OCI-LY7 (cell line): ENCODE data around the gene RNF217. TPM values are rescaled to one million over a fixed set of nuclear protein-coding genes. Genes with fewer than 3 reads are reported as not detected.

Experiments used
- BruUV-seq: library from RNA; stranded (reverse); fragments of 400-500 nt; replicated peaks from 2 replicates; lab custom pipeline; 2021; lab: Mats Ljungman, UMichigan
- CTCF ChIA-PET: fragments of 300-600 bp; sonication (Branson Sonifier 250); formaldehyde crosslinking; loops from one replicate; lab custom pipeline; 2022; ENCODE audit warnings: antibody characterized with exemption; ENCODE audit not compliant: unreplicated experiment; lab: Charles Lee
- POLR2A ChIA-PET: fragments of 300-600 bp; sonication (Branson Sonifier 250); formaldehyde crosslinking; loops from one replicate; lab custom pipeline; 2022; ENCODE audit warnings: antibody characterized with exemption; lab: Charles Lee
- DNase-seq: peaks from one replicate; pipeline ENCODE4 v3.0.0-alpha.2; 2015; ENCODE audit warnings: low spot score
- H2AFZ ChIP-seq: fragments of 200-600 bp; sonication (generic), shearing (Covaris generic); 2 replicates; pipeline ENCODE4 v1.6.1; 2014; ENCODE audit warnings: mild to moderate bottlenecking, antibody characterized with exemption, low read length, moderate library complexity
- H3K27ac ChIP-seq: fragments of 200-600 bp; sonication (generic); 2 replicates; pipeline ENCODE4 v1.5.1; 2014; ENCODE audit warnings: mixed run types, low read depth, mild to moderate bottlenecking, moderate library complexity, low read length, inconsistent platforms; ENCODE audit not compliant: poor library complexity, severe bottlenecking
- H3K36me3 ChIP-seq: fragments of 200-600 bp; sonication (generic); 2 replicates; pipeline ENCODE4 v1.6.1; 2014; ENCODE audit warnings: mild to moderate bottlenecking, antibody characterized with exemption, low read length, moderate library complexity, mixed read lengths; ENCODE audit not compliant: insufficient read depth
- H3K4me1 ChIP-seq: fragments of 200-600 bp; sonication (generic); 2 replicates; pipeline ENCODE4 v1.5.1; 2014; ENCODE audit warnings: mild to moderate bottlenecking, low read length; ENCODE audit not compliant: insufficient read depth, poor library complexity, severe bottlenecking
- H3K4me2 ChIP-seq: fragments of 200-600 bp; sonication (generic); 2 replicates; pipeline ENCODE4 v1.6.1; 2014; ENCODE audit warnings: mild to moderate bottlenecking, low read length
- H3K4me3 ChIP-seq: fragments of 200-600 bp; sonication (generic); 2 replicates; pipeline ENCODE4 v1.5.1; 2014; ENCODE audit warnings: mild to moderate bottlenecking, low read depth, low read length; ENCODE audit not compliant: poor library complexity, severe bottlenecking
- H3K79me2 ChIP-seq: fragments of 200-600 bp; sonication (generic); 2 replicates; pipeline ENCODE4 v1.6.1; 2016; ENCODE audit warnings: low read depth, mild to moderate bottlenecking, low read length, moderate library complexity, mixed read lengths; ENCODE audit not compliant: insufficient read depth
- H3K9me2 ChIP-seq: fragments of 200-600 bp; sonication (generic); 2 replicates; pipeline ENCODE4 v1.6.1; 2016; ENCODE audit warnings: mild to moderate bottlenecking, low read length, mixed read lengths; ENCODE audit not compliant: insufficient read depth
- H3K9me3 ChIP-seq: fragments of 200-600 bp; sonication (generic); 2 replicates; pipeline ENCODE4 v1.6.1; 2014; ENCODE audit warnings: mild to moderate bottlenecking, mixed run types, low read length, mixed read lengths
- H4K20me1 ChIP-seq: fragments of 200-600 bp; sonication (generic); 2 replicates; pipeline ENCODE4 v1.6.1; 2014; ENCODE audit warnings: mild to moderate bottlenecking, antibody characterized with exemption, low read length, moderate library complexity, mixed read lengths; ENCODE audit not compliant: insufficient read depth
- EZH2phosphoT487 ChIP-seq: fragments of 200-600 bp; sonication (generic); IDR thresholded peaks from 2 replicates; pipeline ENCODE4 v1.6.1; 2018; ENCODE audit warnings: low read depth, borderline replicate concordance, mild to moderate bottlenecking, mixed run types, antibody characterized with exemption, low read length, moderate library complexity, mixed read lengths
- intact Hi-C: fragments of 100-400 bp; cut with micrococcal nuclease; formaldehyde crosslinking; loops from one replicate; pipeline ENCODE4 v1.10.0; 2022; ENCODE audit not compliant: unreplicated experiment
- total RNA-seq, 2 experiments: library from RNA; depleted of rRNA in 1 of 2; stranded (reverse); fragments of >200 nt in 1 of 2; shearing (Covaris generic) in 1 of 2; gene quantifications; 2 replicates each; pipeline ENCODE4 v1.2.3, GENCODE V29; 2014 to 2022
- TF ChIP-seq, protein P1 (sequence below): fragments of 200-600 bp; sonication (generic); conservative IDR thresholded peaks from 2 replicates; pipeline ENCODE4 v1.5.1; 2014; ENCODE audit warnings: mild to moderate bottlenecking, antibody characterized with exemption, low read length, moderate library complexity, mixed read lengths

The RNF217 gene
- total RNA-seq, 2 experiments from 2014 or later = not detected

DNA sequence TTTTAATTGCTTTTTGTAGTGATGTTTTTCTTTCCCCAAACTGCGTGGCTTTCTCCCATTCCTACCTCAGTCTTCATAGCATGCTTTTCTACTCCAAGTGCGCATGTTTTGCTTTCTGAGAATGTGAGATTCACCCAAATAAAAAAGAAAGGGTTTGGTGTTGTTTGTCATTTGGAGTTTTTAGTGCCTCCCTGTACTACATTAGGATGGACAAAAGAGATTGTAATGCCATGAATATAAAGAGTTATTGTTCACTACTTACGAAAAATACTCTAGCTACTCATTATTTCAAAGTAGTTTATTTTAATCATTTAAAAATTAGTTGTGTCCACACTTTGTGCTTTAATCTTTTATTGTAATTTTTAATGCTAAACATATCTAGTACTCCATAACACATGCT lies 81.8 kb downstream of the RNF217 start:
- CTCF ChIA-PET = no interaction called here
- no peak for TF ChIP-seq EZH2phosphoT487
- TF ChIP-seq, protein P1, sequence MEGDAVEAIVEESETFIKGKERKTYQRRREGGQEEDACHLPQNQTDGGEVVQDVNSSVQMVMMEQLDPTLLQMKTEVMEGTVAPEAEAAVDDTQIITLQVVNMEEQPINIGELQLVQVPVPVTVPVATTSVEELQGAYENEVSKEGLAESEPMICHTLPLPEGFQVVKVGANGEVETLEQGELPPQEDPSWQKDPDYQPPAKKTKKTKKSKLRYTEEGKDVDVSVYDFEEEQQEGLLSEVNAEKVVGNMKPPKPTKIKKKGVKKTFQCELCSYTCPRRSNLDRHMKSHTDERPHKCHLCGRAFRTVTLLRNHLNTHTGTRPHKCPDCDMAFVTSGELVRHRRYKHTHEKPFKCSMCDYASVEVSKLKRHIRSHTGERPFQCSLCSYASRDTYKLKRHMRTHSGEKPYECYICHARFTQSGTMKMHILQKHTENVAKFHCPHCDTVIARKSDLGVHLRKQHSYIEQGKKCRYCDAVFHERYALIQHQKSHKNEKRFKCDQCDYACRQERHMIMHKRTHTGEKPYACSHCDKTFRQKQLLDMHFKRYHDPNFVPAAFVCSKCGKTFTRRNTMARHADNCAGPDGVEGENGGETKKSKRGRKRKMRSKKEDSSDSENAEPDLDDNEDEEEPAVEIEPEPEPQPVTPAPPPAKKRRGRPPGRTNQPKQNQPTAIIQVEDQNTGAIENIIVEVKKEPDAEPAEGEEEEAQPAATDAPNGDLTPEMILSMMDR = no peak

DNA sequence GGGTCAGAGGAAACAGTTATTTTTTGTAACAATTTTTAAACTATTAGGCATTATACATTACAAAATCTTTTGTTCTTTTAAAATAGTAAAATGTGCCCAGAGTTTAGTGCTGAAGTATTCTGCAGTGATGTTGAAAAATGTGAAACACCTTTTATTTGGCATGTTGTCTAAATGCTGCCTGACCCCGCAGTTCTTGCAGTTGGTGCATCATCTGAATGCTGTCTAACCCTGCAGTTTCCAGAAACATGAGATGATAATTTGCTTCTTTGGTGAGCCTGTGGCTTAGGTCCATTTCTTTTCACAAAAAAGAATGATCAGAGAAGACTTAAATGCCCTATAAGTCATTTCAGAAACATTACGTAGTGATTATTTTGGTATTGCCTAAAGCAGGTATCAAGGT lies 82.4 kb downstream of the RNF217 start:
- Histone ChIP-seq H3K27ac (no peak overlapping the region), H4K20me1 (no peaks in the 10 kb centered on the region), H3K4me1 (no peaks in the 10 kb centered on the region), H3K36me3 (no peaks in the 10 kb centered on the region), H3K79me2 (no peaks in the 10 kb centered on the region), H3K9me2 (no peaks in the 10 kb centered on the region), H3K4me2 (no peak overlapping the region), H3K9me3 (no peaks in the 10 kb centered on the region), H2AFZ (no peak overlapping the region), H3K4me3 (no peak overlapping the region)
- DNase-seq = no peak
- intact Hi-C loops = no loop called here
- ChIA-PET CTCF (no interaction called here), POLR2A (no interaction called here)
- no peak for TF ChIP-seq EZH2phosphoT487
- TF ChIP-seq, protein P1 = no peak
- BruUV-seq = no TSS peak

More for the DNA sequence above, 81.8 kb downstream of the RNF217 start:
- Histone ChIP-seq H2AFZ (no peak overlapping the region), H4K20me1 (no peaks in the 10 kb centered on the region), H3K4me3 (no peak overlapping the region), H3K9me2 (no peaks in the 10 kb centered on the region), H3K4me1 (no peaks in the 10 kb centered on the region), H3K27ac (no peak overlapping the region), H3K79me2 (no peaks in the 10 kb centered on the region), H3K9me3 (no peaks in the 10 kb centered on the region), H3K4me2 (no peak overlapping the region), H3K36me3 (no peaks in the 10 kb centered on the region)
- no TSS peak for BruUV-seq
- intact Hi-C loops = no loop called here
- POLR2A ChIA-PET = interaction anchor here (0.6 to 0.7 kb wide), 2 partner anchors 21 to 133 kb away, joined by 3 read pairs; no protein-coding TSS in a partner anchor
- no peak for DNase-seq

DNA sequence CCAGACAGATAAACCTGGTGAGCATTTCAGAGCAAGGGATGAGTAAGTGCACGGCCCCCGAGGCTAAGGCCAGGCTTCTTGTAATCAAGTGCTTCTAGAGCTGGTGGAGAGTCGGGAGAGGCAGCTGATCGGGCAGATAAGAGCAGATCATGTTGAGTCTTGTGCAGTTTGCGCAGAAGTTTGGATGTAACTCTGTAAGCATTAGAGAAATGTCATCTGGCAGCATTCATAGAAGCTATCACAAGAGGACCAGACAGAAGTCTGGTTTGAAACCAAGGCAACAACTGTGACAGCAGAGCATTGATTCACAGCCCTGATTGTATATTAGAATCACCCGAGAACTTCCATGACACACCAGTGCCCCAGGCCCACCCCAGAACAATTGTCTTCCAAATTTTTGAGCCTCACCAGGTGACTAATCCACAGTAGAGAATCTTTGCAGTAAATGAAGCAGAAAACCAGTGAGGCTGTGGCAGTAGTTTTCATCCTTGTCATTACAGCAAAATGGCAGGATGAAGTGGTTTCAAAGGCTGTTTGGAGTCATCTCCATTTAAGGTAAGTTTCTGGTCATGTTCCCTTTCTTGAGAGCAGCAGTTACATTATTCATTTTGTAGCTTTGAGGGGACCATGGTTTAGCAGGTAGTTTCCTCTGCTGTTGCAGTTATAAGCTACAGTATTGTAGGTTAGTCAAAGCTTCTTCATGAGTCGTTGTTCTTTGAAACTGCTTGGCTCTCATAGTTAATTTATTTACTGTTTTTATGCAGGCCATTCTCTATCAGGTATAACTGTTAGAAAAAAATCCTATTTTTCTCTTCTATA lies 84.1 kb downstream of the RNF217 start:
- Histone ChIP-seq H3K9me2 (no peaks in the 10 kb centered on the region), H3K27ac (no peak overlapping the region), H3K4me2 (no peak overlapping the region), H3K9me3 (no peaks in the 10 kb centered on the region), H3K36me3 (no peaks in the 10 kb centered on the region), H2AFZ (no peak overlapping the region), H3K4me1 (no peaks in the 10 kb centered on the region), H3K79me2 (no peaks in the 10 kb centered on the region), H3K4me3 (no peak overlapping the region), H4K20me1 (no peaks in the 10 kb centered on the region)
- ChIA-PET CTCF (no interaction called here), POLR2A (no interaction called here)
- intact Hi-C loops = no loop called here
- no peak for DNase-seq
- BruUV-seq = no TSS peak
- TF ChIP-seq, protein P1 = no peak
- no peak for TF ChIP-seq EZH2phosphoT487
